Measurements from ENCODE around the gene CRYBA2. TPM values are rescaled to one million over a fixed set of nuclear protein-coding genes. Genes with fewer than 3 reads are reported as not detected.

Gene CRYBA2
- polyA plus RNA-seq, 2 of the 4 experiments (the other 2 are of a cell fraction) = not detected

DNA sequence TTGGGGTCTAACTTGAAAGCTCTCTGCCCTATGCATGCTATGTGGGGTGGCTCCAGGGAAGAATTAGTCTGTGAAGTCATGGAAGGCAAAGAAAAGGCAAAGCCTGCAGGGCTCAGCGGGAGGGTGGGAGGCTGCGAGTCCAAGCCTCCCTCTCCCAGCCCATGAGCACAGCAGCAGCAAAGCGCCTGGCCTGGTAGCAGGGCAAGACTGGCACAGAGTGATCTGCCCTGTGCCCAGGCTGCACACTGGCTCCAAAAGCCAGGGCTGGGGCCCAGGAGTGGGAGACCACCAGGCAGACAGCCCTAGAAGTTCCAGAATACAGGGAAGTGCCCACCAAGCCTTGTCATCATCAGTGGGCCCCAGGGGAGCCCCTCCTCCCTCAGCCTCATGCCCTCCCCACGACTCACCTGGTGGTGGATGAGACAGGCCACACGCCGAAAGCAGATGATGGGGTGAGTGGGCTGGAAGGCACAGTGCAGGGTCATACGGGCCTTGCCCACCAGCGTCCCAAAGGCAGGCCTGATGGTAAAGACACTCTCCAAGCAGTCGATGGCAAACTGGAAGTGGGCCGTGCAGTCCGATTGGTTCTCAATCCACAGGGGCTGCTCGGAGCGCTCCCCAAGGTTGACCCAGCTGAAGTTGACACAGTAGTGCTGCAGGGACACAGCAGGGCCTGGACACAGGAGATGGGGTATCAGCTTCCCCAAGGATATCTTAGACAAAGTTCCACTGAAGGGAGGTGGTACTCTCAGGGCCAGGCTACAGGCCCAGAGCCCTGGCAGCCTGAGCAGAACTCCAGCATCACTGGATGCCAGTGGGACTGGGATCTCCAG is 36.0 kb upstream of the CRYBA2 start:
- TF ChIP-seq GATA3 (IDR thresholded peaks at IDR 0.05; ENCODE audit: borderline replicate concordance) = no peak
- TF ChIP-seq HOXB5 (CRISPR knock-in tag; IDR thresholded peaks at IDR 0.05) = no peak
- TF ChIP-seq ZC3H11A (IDR thresholded peaks at IDR 0.05) = no peak
- TF ChIP-seq CHD2 (IDR thresholded peaks at IDR 0.05; ENCODE audit: low read length, partially characterized antibody) = no peak
- no peak for TF ChIP-seq NR3C1 (IDR thresholded peaks at IDR 0.05)
- no peak for TF ChIP-seq HEYL (CRISPR knock-in tag; IDR thresholded peaks at IDR 0.05)
- no peak for TF ChIP-seq ZSCAN20 (CRISPR knock-in tag; IDR thresholded peaks at IDR 0.05)
- TF ChIP-seq, protein P1, sequence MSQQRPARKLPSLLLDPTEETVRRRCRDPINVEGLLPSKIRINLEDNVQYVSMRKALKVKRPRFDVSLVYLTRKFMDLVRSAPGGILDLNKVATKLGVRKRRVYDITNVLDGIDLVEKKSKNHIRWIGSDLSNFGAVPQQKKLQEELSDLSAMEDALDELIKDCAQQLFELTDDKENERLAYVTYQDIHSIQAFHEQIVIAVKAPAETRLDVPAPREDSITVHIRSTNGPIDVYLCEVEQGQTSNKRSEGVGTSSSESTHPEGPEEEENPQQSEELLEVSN (IDR thresholded peaks at IDR 0.05; ENCODE audit: borderline replicate concordance, low read depth) = no peak
- TF ChIP-seq POLR2AphosphoS2 (conservative IDR thresholded peaks at IDR 0.05; ENCODE audit: low read length) = no peak
- TF ChIP-seq RCOR1 (IDR thresholded peaks at IDR 0.05; ENCODE audit: low read depth, low read length) = no peak
- TF ChIP-seq TFCP2L1 (CRISPR knock-in tag; IDR thresholded peaks at IDR 0.05) = no peak
- TF ChIP-seq, protein P2, sequence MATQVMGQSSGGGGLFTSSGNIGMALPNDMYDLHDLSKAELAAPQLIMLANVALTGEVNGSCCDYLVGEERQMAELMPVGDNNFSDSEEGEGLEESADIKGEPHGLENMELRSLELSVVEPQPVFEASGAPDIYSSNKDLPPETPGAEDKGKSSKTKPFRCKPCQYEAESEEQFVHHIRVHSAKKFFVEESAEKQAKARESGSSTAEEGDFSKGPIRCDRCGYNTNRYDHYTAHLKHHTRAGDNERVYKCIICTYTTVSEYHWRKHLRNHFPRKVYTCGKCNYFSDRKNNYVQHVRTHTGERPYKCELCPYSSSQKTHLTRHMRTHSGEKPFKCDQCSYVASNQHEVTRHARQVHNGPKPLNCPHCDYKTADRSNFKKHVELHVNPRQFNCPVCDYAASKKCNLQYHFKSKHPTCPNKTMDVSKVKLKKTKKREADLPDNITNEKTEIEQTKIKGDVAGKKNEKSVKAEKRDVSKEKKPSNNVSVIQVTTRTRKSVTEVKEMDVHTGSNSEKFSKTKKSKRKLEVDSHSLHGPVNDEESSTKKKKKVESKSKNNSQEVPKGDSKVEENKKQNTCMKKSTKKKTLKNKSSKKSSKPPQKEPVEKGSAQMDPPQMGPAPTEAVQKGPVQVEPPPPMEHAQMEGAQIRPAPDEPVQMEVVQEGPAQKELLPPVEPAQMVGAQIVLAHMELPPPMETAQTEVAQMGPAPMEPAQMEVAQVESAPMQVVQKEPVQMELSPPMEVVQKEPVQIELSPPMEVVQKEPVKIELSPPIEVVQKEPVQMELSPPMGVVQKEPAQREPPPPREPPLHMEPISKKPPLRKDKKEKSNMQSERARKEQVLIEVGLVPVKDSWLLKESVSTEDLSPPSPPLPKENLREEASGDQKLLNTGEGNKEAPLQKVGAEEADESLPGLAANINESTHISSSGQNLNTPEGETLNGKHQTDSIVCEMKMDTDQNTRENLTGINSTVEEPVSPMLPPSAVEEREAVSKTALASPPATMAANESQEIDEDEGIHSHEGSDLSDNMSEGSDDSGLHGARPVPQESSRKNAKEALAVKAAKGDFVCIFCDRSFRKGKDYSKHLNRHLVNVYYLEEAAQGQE (IDR thresholded peaks at IDR 0.05) = no peak
- Histone ChIP-seq H3K4me3 (no peak overlapping the region), H3K27ac (no peak overlapping the region), H3K4me2 (no peak overlapping the region), H3K4me1 (no peaks in the 10 kb centered on the region), H3K9me3 (no peaks in the 10 kb centered on the region)
- WGBS (ENCODE audit: missing lambda C conversion rate) = 38% methylated on average over 9 of the region's 13 CpGs
- CTCF ChIA-PET = interaction anchor here (0.6 to 12.4 kb wide), 58 partner anchors 9 to 498 kb away, joined by 3 to 173 read pairs (median 6); partner anchors contain the start of genes CFAP65, CRYBA2, IHH and NHEJ1
- FAIRE-seq = no peak
- POLR2A ChIA-PET = no interaction called here
- DNase-seq (ENCODE audit: low read depth in 1 of 2, low spot score in 1 of 2) = no peak
- peak; percentile 20 to 27; a peak in 5 of 6 replicates for ATAC-seq

DNA sequence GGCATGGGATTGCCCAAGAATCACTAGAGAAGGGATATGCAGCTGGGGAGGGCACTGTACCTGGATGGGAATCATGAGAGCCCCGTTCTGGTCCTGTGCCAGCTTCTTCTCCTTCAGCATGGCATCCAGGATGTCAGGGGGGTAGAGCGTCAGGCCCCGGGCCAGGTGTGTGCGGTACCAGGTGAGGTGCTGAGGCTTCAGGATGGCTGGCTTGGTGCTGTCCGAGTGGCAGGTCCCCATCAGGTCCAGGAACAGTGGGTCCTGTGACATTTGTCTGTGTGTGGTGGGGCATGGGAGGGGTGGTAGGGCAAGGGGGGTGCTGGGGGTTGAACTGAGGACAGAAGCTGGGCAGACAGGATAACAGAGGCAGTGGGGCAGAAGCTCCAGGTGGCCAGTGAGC is 34.9 kb upstream of the CRYBA2 start:
- TF ChIP-seq JUNB (IDR thresholded peaks at IDR 0.05) (no peak), PHF8 (IDR thresholded peaks at IDR 0.05; ENCODE audit: borderline replicate concordance, low read depth) (no peak), FOSL2 (IDR thresholded peaks at IDR 0.05) (no peak), FOSL2 (CRISPR knock-in tag; IDR thresholded peaks at IDR 0.05) (no peak), EP300 (IDR thresholded peaks at IDR 0.05) (no peak), HDAC2 (IDR thresholded peaks at IDR 0.05) (no peak), RARB (CRISPR knock-in tag; IDR thresholded peaks at IDR 0.05) (no peak)
- TF ChIP-seq, protein P2 (IDR thresholded peaks at IDR 0.05) = no peak
- TF ChIP-seq, protein P3, sequence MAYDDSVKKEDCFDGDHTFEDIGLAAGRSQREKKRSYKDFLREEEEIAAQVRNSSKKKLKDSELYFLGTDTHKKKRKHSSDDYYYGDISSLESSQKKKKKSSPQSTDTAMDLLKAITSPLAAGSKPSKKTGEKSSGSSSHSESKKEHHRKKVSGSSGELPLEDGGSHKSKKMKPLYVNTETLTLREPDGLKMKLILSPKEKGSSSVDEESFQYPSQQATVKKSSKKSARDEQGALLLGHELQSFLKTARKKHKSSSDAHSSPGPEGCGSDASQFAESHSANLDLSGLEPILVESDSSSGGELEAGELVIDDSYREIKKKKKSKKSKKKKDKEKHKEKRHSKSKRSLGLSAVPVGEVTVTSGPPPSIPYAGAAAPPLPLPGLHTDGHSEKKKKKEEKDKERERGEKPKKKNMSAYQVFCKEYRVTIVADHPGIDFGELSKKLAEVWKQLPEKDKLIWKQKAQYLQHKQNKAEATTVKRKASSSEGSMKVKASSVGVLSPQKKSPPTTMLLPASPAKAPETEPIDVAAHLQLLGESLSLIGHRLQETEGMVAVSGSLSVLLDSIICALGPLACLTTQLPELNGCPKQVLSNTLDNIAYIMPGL (CRISPR knock-in tag; IDR thresholded peaks at IDR 0.05; ENCODE audit: borderline replicate concordance) = no peak
- no peak for DNase-seq (ENCODE audit: low read depth in 1 of 2, low spot score in 1 of 2)
- CTCF ChIA-PET = interaction anchor here (0.6 to 12.4 kb wide), 17 partner anchors 8 to 307 kb away, joined by 3 to 173 read pairs (median 21); partner anchors contain the start of genes CFAP65, CRYBA2, IHH and NHEJ1

More for the DNA sequence above, 34.9 kb upstream of the CRYBA2 start:
- ATAC-seq (no peak), FAIRE-seq (no peak)
- POLR2A ChIA-PET = no interaction called here
- Histone ChIP-seq H3K4me2 (no peak overlapping the region), H3K27ac (no peak overlapping the region), H3K4me1 (no peaks in the 10 kb centered on the region), H3K4me3 (no peak overlapping the region), H3K9me3 (no peaks in the 10 kb centered on the region)
- WGBS (ENCODE audit: missing lambda C conversion rate) = 37% methylated on average over 5 of the region's 5 CpGs

Measured in A549 (cell line).